Measurements from ENCODE around the gene KIFC1. TPM values are rescaled to one million over a fixed set of nuclear protein-coding genes. Genes with fewer than 3 reads are reported as not detected.
A peak's percentile ranks its signal among the peaks of the same experiment; 100 is the strongest.

KIFC1 gene
- total and polyA plus RNA-seq, 9 of the 15 experiments (the other 6 are each of a cell fraction or from before 2014, with no cell fraction given), result 1.3 to 95.2 (median 76.9) TPM

DNA sequence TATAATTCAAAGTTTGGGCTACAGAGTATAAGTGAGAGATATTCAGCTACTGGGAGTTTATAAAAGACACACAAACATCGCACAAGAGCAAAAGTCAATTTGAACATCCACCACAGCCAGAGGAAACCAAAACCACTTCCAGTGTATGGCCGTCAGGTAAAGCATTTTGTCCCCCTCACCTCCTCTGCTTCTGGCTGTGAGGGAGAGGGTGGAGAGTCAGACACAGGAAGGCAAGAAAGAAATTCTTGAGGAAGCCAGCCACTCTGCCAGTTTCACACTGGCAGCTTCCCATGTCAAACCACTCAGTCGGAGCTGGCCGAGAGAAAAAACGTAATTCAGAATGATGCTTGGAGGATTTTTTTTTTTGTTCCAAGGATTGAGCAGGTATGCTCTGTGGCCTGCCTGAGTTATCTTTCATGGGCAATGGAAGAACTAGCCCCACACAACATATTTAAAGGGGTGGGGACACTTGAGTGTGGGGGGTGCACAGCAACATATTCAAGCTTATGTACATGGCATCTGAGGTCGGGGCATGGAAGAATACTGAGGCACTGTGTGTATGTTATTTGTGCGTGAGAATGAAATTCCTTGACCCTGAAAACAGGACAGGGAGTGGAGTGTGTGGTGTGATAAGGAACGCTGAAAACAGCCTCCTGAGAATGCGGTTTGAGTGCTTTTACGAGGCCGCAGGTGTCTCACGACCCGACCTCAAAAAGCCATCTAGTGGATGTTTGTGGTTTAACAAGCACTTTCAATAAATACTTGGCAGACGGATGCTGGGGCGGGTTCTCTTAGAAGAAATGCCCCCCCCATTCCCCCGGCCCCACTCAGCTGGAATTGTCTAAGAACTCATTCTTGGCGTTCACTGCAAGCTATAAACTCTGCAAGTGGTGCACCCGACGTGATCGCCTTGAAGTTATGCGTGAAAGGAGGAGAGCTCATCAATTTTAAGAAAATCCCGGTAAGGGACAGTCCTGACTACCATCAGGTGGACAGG is 46.6 kb upstream of the KIFC1 start (continued):
- no peak for TF ChIP-seq YBX1 (IDR thresholded peaks at IDR 0.05)
- no peak for TF ChIP-seq POU5F1 (IDR thresholded peaks at IDR 0.05; ENCODE audit: borderline replicate concordance, low read depth, low read length, partially characterized antibody)
- TF ChIP-seq SOX6 (IDR thresholded peaks at IDR 0.05), result peak; percentile 81
- no peak for TF ChIP-seq MTF1 (CRISPR knock-in tag; IDR thresholded peaks at IDR 0.05; ENCODE audit: borderline replicate concordance)
- no peak for TF ChIP-seq KLF1 (tag; IDR thresholded peaks at IDR 0.05)
- TF ChIP-seq FOXA1 (IDR thresholded peaks at IDR 0.05; ENCODE audit: borderline replicate concordance), result no peak
- no peak for TF ChIP-seq PTRF (tag; IDR thresholded peaks at IDR 0.05)
- TF ChIP-seq SMC3 (conservative IDR thresholded peaks at IDR 0.05; ENCODE audit: insufficient read depth, low read depth, low read length), result peak; percentile 50; the same call in 1 of the 2 replicates
- TF ChIP-seq, protein P1, sequence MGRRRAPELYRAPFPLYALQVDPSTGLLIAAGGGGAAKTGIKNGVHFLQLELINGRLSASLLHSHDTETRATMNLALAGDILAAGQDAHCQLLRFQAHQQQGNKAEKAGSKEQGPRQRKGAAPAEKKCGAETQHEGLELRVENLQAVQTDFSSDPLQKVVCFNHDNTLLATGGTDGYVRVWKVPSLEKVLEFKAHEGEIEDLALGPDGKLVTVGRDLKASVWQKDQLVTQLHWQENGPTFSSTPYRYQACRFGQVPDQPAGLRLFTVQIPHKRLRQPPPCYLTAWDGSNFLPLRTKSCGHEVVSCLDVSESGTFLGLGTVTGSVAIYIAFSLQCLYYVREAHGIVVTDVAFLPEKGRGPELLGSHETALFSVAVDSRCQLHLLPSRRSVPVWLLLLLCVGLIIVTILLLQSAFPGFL (CRISPR knock-in tag; IDR thresholded peaks at IDR 0.05), result peak; percentile 86; the same call in 1 of the 2 replicates
- no peak for TF ChIP-seq ZBTB17 (CRISPR knock-in tag; IDR thresholded peaks at IDR 0.05)
- no peak for TF ChIP-seq HLTF (IDR thresholded peaks at IDR 0.05)
- TF ChIP-seq, protein P2, sequence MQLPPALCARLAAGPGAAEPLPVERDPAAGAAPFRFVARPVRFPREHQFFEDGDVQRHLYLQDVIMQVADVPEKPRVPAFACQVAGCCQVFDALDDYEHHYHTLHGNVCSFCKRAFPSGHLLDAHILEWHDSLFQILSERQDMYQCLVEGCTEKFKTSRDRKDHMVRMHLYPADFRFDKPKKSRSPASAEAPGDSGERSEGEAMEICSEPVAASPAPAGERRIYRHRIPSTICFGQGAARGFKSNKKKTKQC (CRISPR knock-in tag; IDR thresholded peaks at IDR 0.05), result no peak
- peak; percentile 93 for TF ChIP-seq ZEB2 (IDR thresholded peaks at IDR 0.05)
- TF ChIP-seq GABPA (tag; conservative IDR thresholded peaks at IDR 0.05; ENCODE audit: low read depth), result no peak
- TF ChIP-seq EGR1 (conservative IDR thresholded peaks at IDR 0.05), result 0 out of 2 replicates have a peak, but pooled peaks have one; percentile 5
- no peak for TF ChIP-seq CCNT2 (IDR thresholded peaks at IDR 0.05; ENCODE audit: borderline replicate concordance, extremely low read depth, insufficient read length, low read depth, low read length)
- no peak for TF ChIP-seq RUNX1 (IDR thresholded peaks at IDR 0.05; ENCODE audit: low read depth)
- peak; percentile 80 for TF ChIP-seq SMARCE1 (IDR thresholded peaks at IDR 0.05)
- TF ChIP-seq, protein P3, sequence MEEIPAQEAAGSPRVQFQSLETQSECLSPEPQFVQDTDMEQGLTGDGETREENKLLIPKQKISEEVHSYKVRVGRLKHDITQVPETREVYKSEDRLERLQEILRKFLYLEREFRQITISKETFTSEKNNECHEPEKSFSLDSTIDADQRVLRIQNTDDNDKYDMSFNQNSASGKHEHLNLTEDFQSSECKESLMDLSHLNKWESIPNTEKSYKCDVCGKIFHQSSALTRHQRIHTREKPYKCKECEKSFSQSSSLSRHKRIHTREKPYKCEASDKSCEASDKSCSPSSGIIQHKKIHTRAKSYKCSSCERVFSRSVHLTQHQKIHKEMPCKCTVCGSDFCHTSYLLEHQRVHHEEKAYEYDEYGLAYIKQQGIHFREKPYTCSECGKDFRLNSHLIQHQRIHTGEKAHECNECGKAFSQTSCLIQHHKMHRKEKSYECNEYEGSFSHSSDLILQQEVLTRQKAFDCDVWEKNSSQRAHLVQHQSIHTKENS (CRISPR knock-in tag; IDR thresholded peaks at IDR 0.05), result no peak
- TF ChIP-seq ILF3 (IDR thresholded peaks at IDR 0.05; ENCODE audit: borderline replicate concordance), result no peak
- TF ChIP-seq BHLHE40 (IDR thresholded peaks at IDR 0.05; ENCODE audit: low read length), result peak; percentile 37; the same call in 1 of the 2 replicates
- TF ChIP-seq, protein P4, sequence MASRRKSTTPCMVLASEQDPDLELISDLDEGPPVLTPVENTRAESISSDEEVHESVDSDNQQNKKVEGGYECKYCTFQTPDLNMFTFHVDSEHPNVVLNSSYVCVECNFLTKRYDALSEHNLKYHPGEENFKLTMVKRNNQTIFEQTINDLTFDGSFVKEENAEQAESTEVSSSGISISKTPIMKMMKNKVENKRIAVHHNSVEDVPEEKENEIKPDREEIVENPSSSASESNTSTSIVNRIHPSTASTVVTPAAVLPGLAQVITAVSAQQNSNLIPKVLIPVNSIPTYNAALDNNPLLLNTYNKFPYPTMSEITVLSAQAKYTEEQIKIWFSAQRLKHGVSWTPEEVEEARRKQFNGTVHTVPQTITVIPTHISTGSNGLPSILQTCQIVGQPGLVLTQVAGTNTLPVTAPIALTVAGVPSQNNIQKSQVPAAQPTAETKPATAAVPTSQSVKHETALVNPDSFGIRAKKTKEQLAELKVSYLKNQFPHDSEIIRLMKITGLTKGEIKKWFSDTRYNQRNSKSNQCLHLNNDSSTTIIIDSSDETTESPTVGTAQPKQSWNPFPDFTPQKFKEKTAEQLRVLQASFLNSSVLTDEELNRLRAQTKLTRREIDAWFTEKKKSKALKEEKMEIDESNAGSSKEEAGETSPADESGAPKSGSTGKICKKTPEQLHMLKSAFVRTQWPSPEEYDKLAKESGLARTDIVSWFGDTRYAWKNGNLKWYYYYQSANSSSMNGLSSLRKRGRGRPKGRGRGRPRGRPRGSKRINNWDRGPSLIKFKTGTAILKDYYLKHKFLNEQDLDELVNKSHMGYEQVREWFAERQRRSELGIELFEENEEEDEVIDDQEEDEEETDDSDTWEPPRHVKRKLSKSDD (conservative IDR thresholded peaks at IDR 0.05; ENCODE audit: low read length), result no peak
- TF ChIP-seq ZNF217 (CRISPR knock-in tag; IDR thresholded peaks at IDR 0.05), result no peak
- TF ChIP-seq NFIC (IDR thresholded peaks at IDR 0.05), result peak; percentile 47; the same call in 1 of the 2 replicates
